HepG2 (cell line): ENCODE results near the gene SLC35D3. TPM values are rescaled to one million over a fixed set of nuclear protein-coding genes. Genes with fewer than 3 reads are reported as not detected.

Experiments
- ATAC-seq: fragments of 200-7000 bp; cut with Tn5 transposase; 3 replicates; pipeline ENCODE4 v1.9.1; 2020; ENCODE audit warnings: mild to moderate bottlenecking, moderate library complexity
- BruUV-seq: library from RNA; stranded (reverse); fragments of 400-500 nt; replicated peaks from 2 replicates; lab custom pipeline; 2021; lab: Mats Ljungman, UMichigan
- CTCF ChIA-PET: fragments of 300-600 bp; formaldehyde crosslinking; extraction: SDS; loops from one replicate; lab custom pipeline; 2021; ENCODE audit warnings: low total read pairs, inconsistent platforms, low intra/inter-chr PET ratio; lab: Yijun Ruan, JAX
- POLR2A ChIA-PET: fragments of 350-600 bp; sonication (Branson Sonifier 250); formaldehyde crosslinking; loops from one replicate; lab custom pipeline; 2020; ENCODE audit warnings: antibody characterized with exemption, inconsistent platforms; lab: Yijun Ruan, JAX
- DNase-seq: peaks from one replicate; pipeline ENCODE4 v3.0.0-alpha.2; 2015; ENCODE audit warnings: low spot score
- FAIRE-seq: peaks from 3 replicates; lab custom pipeline; 2011; peaks lifted over from hg19 to GRCh38; lab: Jason Lieb, UNC
- H2AFZ ChIP-seq: one replicate; pipeline ENCODE4 v1.6.1; 2011; ENCODE audit warnings: low read length, inconsistent platforms
- H3K27ac ChIP-seq: fragments of 300-600 bp; 3 replicates; pipeline ENCODE4 v1.8.0; 2011; ENCODE audit warnings: mixed run types, mild to moderate bottlenecking, mixed read lengths, low read length, inconsistent platforms; ENCODE audit not compliant: insufficient read depth; ENCODE audit errors: extremely low read length
- H3K27me3 ChIP-seq, 2 experiments: fragments of 200-600 bp in 1 of 2; 2 replicates in 1 of 2; 3 replicates in 1 of 2; pipeline versions ENCODE4 v1.6.0 to v1.8.0; 2011; ENCODE audit warnings: low read length in 2 of 2, mild to moderate bottlenecking in 2 of 2, moderate library complexity in 2 of 2, inconsistent platforms in 1 of 2; ENCODE audit not compliant: insufficient read depth in 2 of 2, control insufficient read depth in 1 of 2
- H3K36me3 ChIP-seq, 2 experiments: fragments of 200-600 bp in 1 of 2; replicated peaks in 1 of 2; 2 replicates in 1 of 2; 3 replicates in 1 of 2; pipeline versions ENCODE4 v1.5.1 to v1.8.0; 2011; ENCODE audit warnings: low read length in 2 of 2, inconsistent platforms in 1 of 2; ENCODE audit not compliant: insufficient read depth in 2 of 2, control insufficient read depth in 1 of 2
- H3K4me1 ChIP-seq: 2 replicates; pipeline ENCODE4 v1.5.1; 2012; ENCODE audit warnings: low read length, inconsistent platforms; ENCODE audit not compliant: insufficient read depth
- H3K4me2 ChIP-seq: 2 replicates; pipeline ENCODE4 v1.6.0; 2011; ENCODE audit warnings: low read depth, low read length, inconsistent platforms
- H3K4me3 ChIP-seq, 3 experiments: fragments of 200-600 bp in 1 of 3; sonication (generic), shearing (Covaris generic) in 1 of 3; replicated peaks in 1 of 3; 2 replicates each; pipeline ENCODE4 v1.5.1; 2011 to 2016; ENCODE audit warnings: low read length in 3 of 3, inconsistent platforms in 2 of 3, low read depth in 2 of 3, mild to moderate bottlenecking in 2 of 3, control low read depth in 1 of 3, mixed read lengths in 1 of 3; ENCODE audit not compliant: insufficient read depth in 1 of 3
- H3K79me2 ChIP-seq: one replicate; pipeline ENCODE4 v1.6.1; 2011; ENCODE audit warnings: low read length, inconsistent platforms; ENCODE audit not compliant: insufficient read depth
- H3K9ac ChIP-seq: 2 replicates; pipeline ENCODE4 v1.6.0; 2011; ENCODE audit warnings: mild to moderate bottlenecking, low read depth, low read length, inconsistent platforms; ENCODE audit not compliant: insufficient read depth
- H3K9me3 ChIP-seq: 2 replicates; pipeline ENCODE4 v1.5.1; 2012; ENCODE audit warnings: mild to moderate bottlenecking, low read length
- H4K20me1 ChIP-seq: 2 replicates; pipeline ENCODE4 v1.6.0; 2011; ENCODE audit warnings: inconsistent platforms, mild to moderate bottlenecking, low read length, moderate library complexity; ENCODE audit not compliant: insufficient read depth
- EZH2 ChIP-seq: conservative IDR thresholded peaks from 2 replicates; pipeline ENCODE4 v1.6.1; 2012; ENCODE audit warnings: mild to moderate bottlenecking, low read depth, low read length, moderate library complexity
- IRX3 ChIP-seq: sonication (generic); formaldehyde crosslinking; IDR thresholded peaks from 2 replicates; pipeline ENCODE4 v1.8.1; 2023; ENCODE audit warnings: mild to moderate bottlenecking, low read depth, missing genetic modification reagents, borderline replicate concordance
- WGBS: methylation state at CpG from one replicate; pipeline ENCODE4 v1.1.6; 2017; ENCODE audit warnings: low lambda C conversion rate; 5-methylcytosine and 5-hydroxymethylcytosine counted together
- in situ Hi-C: cut with HindIII; loops from 2 replicates; pipeline ENCODE4 v1.10.0; 2017; ENCODE audit warnings: low pct_unique_long_range_greater_than_20kb; ENCODE audit not compliant: extremely low pct_ligation_motif_present
- intact Hi-C: fragments of 100-400 bp; cut with micrococcal nuclease; formaldehyde crosslinking; loops from one replicate; pipeline ENCODE4 v1.10.0; 2022; ENCODE audit not compliant: unreplicated experiment
- polyA plus RNA-seq, 8 experiments: library from polyadenylated mRNA; depleted of rRNA in 3 of 8; stranded (reverse) in 7 of 8; unstranded in 1 of 8; fragments of >200 nt; fragmentation: Illumina TruSeq in 4 of 8; extraction: Trizol in 4 of 8; gene quantifications; 2 replicates each; pipeline versions ENCODE4 v1.2.1 to v1.2.3, GENCODE V29; 2011 to 2016; ENCODE audit warnings: low read depth in 4 of 8, missing spikeins in 1 of 8, mixed read lengths in 1 of 8; ENCODE audit not compliant: insufficient read depth in 1 of 8
- total RNA-seq, 5 experiments: library from RNA; depleted of rRNA; stranded (reverse); fragments of >200 nt; fragmentation: Illumina TruSeq; extraction: Trizol; gene quantifications; 2 replicates each; pipeline ENCODE4 v1.2.3, GENCODE V29; 2016; ENCODE audit warnings: low read depth in 1 of 5
- TF ChIP-seq, protein P1 (sequence below): sonication (generic); formaldehyde crosslinking; IDR thresholded peaks from 2 replicates; pipeline ENCODE4 v1.5.0; 2020; ENCODE audit warnings: missing genetic modification reagents, mild to moderate bottlenecking, borderline replicate concordance
- TF ChIP-seq, protein P2 (sequence below): sonication (generic); formaldehyde crosslinking; IDR thresholded peaks from 2 replicates; pipeline ENCODE4 v1.4.0; 2020; ENCODE audit warnings: missing genetic modification reagents

SLC35D3 gene
- total and polyA plus RNA-seq, 2 of the 13 experiments (the other 11 are each of a cell fraction or from before 2014, with no cell fraction given), result not detected

- 29% methylated on average over 14 of the region's 14 CpGs for WGBS
- no peaks in the 10 kb centered on the region for H4K20me1 ChIP-seq
- CTCF ChIA-PET, result no interaction called here
- H3K27me3 ChIP-seq, result peaks cover 4 to 26% of the 10 kb centered on the region in 2 experiments; a peak in 3 of 5 replicates
- H3K36me3 ChIP-seq, result no peaks in the 10 kb centered on the region
- H3K9ac ChIP-seq, result no peak overlapping the region
- POLR2A ChIA-PET, result no interaction called here
- H3K4me2 ChIP-seq, result no peak overlapping the region
- intact Hi-C loops (no loop called here), in situ Hi-C loops (loop anchor here (25.0 kb wide), 1 partner anchor 680 kb away; no protein-coding TSS in a partner anchor)
- no TSS peak for BruUV-seq
- peaks cover 7% of the 10 kb centered on the region; the same call in 1 of the 2 replicates for H3K4me1 ChIP-seq
- H2AFZ ChIP-seq, result no peak overlapping the region
- FAIRE-seq (no peak), DNase-seq (no peak), ATAC-seq (peak; percentile 33; the same call in 1 of the 3 replicates)
- no peak overlapping the region for H3K27ac ChIP-seq
- H3K79me2 ChIP-seq, result no peaks in the 10 kb centered on the region
- TF ChIP-seq, protein P1, sequence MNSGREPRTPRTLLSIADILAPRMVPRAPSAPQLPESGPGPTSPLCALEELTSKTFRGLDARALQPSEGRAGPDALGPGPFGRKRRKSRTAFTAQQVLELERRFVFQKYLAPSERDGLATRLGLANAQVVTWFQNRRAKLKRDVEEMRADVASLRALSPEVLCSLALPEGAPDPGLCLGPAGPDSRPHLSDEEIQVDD (CRISPR knock-in tag), result no peak
- TF ChIP-seq EZH2 (0 out of 2 replicates have a peak, but pooled peaks have one; percentile 48), IRX3 (no peak)
- TF ChIP-seq, protein P2, sequence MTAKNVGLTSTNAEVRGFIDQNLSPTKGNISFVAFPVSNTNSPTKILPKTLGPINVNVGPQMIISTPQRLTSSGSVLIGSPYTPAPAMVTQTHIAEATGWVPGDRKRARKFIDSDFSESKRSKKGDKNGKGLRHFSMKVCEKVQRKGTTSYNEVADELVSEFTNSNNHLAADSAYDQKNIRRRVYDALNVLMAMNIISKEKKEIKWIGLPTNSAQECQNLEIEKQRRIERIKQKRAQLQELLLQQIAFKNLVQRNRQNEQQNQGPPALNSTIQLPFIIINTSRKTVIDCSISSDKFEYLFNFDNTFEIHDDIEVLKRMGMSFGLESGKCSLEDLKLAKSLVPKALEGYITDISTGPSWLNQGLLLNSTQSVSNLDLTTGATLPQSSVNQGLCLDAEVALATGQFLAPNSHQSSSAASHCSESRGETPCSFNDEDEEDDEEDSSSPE (CRISPR knock-in tag), result no peak
- H3K4me3 ChIP-seq, result no peak overlapping the region
- no peaks in the 10 kb centered on the region for H3K9me3 ChIP-seq
Measured at GRCh38 chr6:136956590-136957544, 34.8 kb downstream of the SLC35D3 start.
